Esophagus muscularis mucosa (tissue), 4 donors: ENCODE data around the gene CBX1. TPM values are rescaled to one million over a fixed set of nuclear protein-coding genes. Genes with fewer than 3 reads are reported as not detected.
A peak's percentile ranks its signal among the peaks of the same experiment; 100 is the strongest.

ENCODE experiments used
- DNase-seq: peaks from one replicate; pipeline ENCODE4 v3.0.0-alpha.2; 2017; ENCODE audit errors: extremely low spot score
- H3K27ac ChIP-seq, 4 donors: fragments of 200-600 bp; sonication (generic); replicated peaks in 1 of 4; 1 replicate in 3 of 4; 2 replicates in 1 of 4; pipeline ENCODE4 v1.5.1; 2016 to 2019; ENCODE audit warnings: mild to moderate bottlenecking in 1 of 4
- H3K27me3 ChIP-seq, 4 donors: fragments of 200-600 bp; sonication (generic); one replicate each; pipeline versions ENCODE4 v1.5.1 to v1.6.0; 2016 to 2019
- H3K36me3 ChIP-seq, 4 donors: fragments of 200-600 bp; sonication (generic); one replicate each; pipeline ENCODE4 v1.5.1; 2016 to 2019
- H3K4me1 ChIP-seq, 4 donors: fragments of 200-600 bp; sonication (generic); one replicate each; pipeline ENCODE4 v1.5.1; 2016 to 2019
- H3K4me3 ChIP-seq, 4 donors: fragments of 200-600 bp; sonication (generic); 1 replicate in 2 of 4; 2 replicates in 2 of 4; pipeline ENCODE4 v1.5.1; 2016 to 2019; ENCODE audit warnings: mild to moderate bottlenecking in 4 of 4, moderate library complexity in 1 of 4
- H3K9me3 ChIP-seq, 4 donors: fragments of 200-600 bp; sonication (generic); 1 replicate in 3 of 4; 2 replicates in 1 of 4; pipeline ENCODE4 v1.5.1; 2016 to 2019
- CTCF ChIP-seq, 3 experiments: fragments of 200-600 bp in 2 of 3; fragments of 450-650 bp in 1 of 3; sonication (generic) in 2 of 3; IDR thresholded peaks; one replicate each; pipeline ENCODE4 v1.5.1; 2017 to 2019; ENCODE audit warnings: antibody characterized with exemption in 3 of 3, mild to moderate bottlenecking in 2 of 3, moderate library complexity in 1 of 3
- EP300 ChIP-seq: sonication (generic); formaldehyde crosslinking; IDR thresholded peaks from one replicate; pipeline ENCODE4 v1.6.1; 2017; ENCODE audit warnings: antibody characterized with exemption
- POLR2A ChIP-seq: fragments of 450-650 bp; IDR thresholded peaks from one replicate; pipeline ENCODE4 v1.6.1; 2017; ENCODE audit warnings: antibody characterized with exemption, moderate library complexity, mild to moderate bottlenecking, low read depth
- POLR2AphosphoS5 ChIP-seq, 2 donors: sonication (generic); formaldehyde crosslinking; IDR thresholded peaks; one replicate each; pipeline ENCODE4 v1.6.1; 2017; ENCODE audit warnings: antibody characterized with exemption in 2 of 2
- WGBS: methylation state at CpG from one replicate; pipeline ENCODE4 v1.1.5; 2018; 5-methylcytosine and 5-hydroxymethylcytosine counted together
- intact Hi-C: fragments of 100-400 bp; cut with DNase I; formaldehyde crosslinking; loops from one replicate; pipeline ENCODE4 v1.15.1; 2023
- total RNA-seq, 4 donors: library from RNA; depleted of rRNA; stranded (reverse); fragments of >200 nt; gene quantifications; one replicate each; pipeline versions ENCODE4 v1.1.0 to v1.2.1, GENCODE V29; 2016

Gene CBX1
- total RNA-seq, 4 donors from 2014 or later: 32.1 to 59.5 (median 39.7) TPM

GRCh38 chr17:48107137-48108055 is 6.1 kb upstream of the CBX1 start, which contains the start of gene SNX11:
Gene SNX11 (plus strand): TSS chr17:48107766. CDS start chr17:48112044, 4,278 bp downstream.
- Histone ChIP-seq H3K36me3 (peaks cover 0 to 5% (median 0%) of the 10 kb centered on the region in 4 donors), H3K4me3 (peak within 1 kb of the TSS; percentile 63 to 93 (median 78)), H3K27me3 (no peaks in the 10 kb centered on the region), H3K9me3 (peaks cover 0 to 3% (median 0%) of the 10 kb centered on the region in 4 donors), H3K27ac (peak within 1 kb of the TSS; percentile 87 to 96 (median 92)), H3K4me1 (peaks cover 15 to 40% (median 35%) of the 10 kb centered on the region in 4 donors)
- under 1% methylated on average over 32 of the region's 64 CpGs for WGBS
- DNase-seq: peak; percentile 99
- TF ChIP-seq EP300: no peak
- TF ChIP-seq POLR2A: no peak
- peak; percentile 78 to 89 for TF ChIP-seq POLR2AphosphoS5 (IDR thresholded peaks at IDR 0.05)
- peak in 1 of 3 experiments; percentile 11 for TF ChIP-seq CTCF (IDR thresholded peaks at IDR 0.05)
- intact Hi-C loops: no loop called here

- 53% methylated on average over 13 of the region's 13 CpGs for WGBS
- no peak for TF ChIP-seq POLR2A
- TF ChIP-seq POLR2AphosphoS5 (IDR thresholded peaks at IDR 0.05): no peak
- no peak for TF ChIP-seq EP300
- TF ChIP-seq CTCF (IDR thresholded peaks at IDR 0.05): no peak
- no peak for DNase-seq
- Histone ChIP-seq H3K4me3 (peak overlapping the region; percentile 63 to 93 (median 78)), H3K27ac (peak overlapping the region; percentile 87 to 96 (median 92)), H3K4me1 (peaks cover 15 to 41% (median 35%) of the 10 kb centered on the region in 4 donors), H3K36me3 (no peaks in the 10 kb centered on the region), H3K9me3 (peaks cover 0 to 3% (median 0%) of the 10 kb centered on the region in 4 donors), H3K27me3 (no peaks in the 10 kb centered on the region)
- intact Hi-C loops: no loop called here
Observed at GRCh38 chr17:48106802-48107136, 5.5 kb upstream of the CBX1 start.

DNA sequence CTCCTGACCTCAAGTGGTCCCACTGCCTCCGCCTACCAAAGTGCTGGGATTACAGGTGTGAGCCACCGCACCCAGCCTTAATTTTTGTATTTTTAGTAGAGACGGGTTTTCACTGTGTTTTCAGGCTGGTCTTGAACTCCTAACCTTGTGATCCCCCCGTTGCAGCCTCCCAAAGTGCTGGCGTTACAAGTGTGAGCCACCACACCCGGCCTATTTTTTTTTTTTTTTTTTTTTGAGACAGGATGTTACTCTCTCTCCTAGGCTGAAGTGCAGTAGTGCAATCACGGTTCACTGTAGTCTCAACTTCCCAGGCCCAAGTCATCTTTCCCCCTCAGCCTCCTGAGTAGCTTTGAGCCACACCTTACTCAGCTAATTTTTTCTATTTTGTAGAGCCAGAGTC is 3.2 kb upstream of the CBX1 start:
- WGBS: 87% methylated on average over 7 of the region's 7 CpGs
- no peaks in the 10 kb centered on the region for H3K27me3 ChIP-seq
- H3K4me1 ChIP-seq: peaks cover 20 to 42% (median 36%) of the 10 kb centered on the region in 4 donors
- intact Hi-C loops: no loop called here
- TF ChIP-seq CTCF (IDR thresholded peaks at IDR 0.05): no peak
- TF ChIP-seq POLR2A: no peak
- TF ChIP-seq POLR2AphosphoS5 (IDR thresholded peaks at IDR 0.05): no peak
- TF ChIP-seq EP300: no peak
- no peak overlapping the region for H3K4me3 ChIP-seq
- no peak overlapping the region for H3K27ac ChIP-seq
- H3K36me3 ChIP-seq: no peaks in the 10 kb centered on the region
- no peak for DNase-seq
- peaks cover 0 to 3% (median 0%) of the 10 kb centered on the region in 4 donors for H3K9me3 ChIP-seq

DNA sequence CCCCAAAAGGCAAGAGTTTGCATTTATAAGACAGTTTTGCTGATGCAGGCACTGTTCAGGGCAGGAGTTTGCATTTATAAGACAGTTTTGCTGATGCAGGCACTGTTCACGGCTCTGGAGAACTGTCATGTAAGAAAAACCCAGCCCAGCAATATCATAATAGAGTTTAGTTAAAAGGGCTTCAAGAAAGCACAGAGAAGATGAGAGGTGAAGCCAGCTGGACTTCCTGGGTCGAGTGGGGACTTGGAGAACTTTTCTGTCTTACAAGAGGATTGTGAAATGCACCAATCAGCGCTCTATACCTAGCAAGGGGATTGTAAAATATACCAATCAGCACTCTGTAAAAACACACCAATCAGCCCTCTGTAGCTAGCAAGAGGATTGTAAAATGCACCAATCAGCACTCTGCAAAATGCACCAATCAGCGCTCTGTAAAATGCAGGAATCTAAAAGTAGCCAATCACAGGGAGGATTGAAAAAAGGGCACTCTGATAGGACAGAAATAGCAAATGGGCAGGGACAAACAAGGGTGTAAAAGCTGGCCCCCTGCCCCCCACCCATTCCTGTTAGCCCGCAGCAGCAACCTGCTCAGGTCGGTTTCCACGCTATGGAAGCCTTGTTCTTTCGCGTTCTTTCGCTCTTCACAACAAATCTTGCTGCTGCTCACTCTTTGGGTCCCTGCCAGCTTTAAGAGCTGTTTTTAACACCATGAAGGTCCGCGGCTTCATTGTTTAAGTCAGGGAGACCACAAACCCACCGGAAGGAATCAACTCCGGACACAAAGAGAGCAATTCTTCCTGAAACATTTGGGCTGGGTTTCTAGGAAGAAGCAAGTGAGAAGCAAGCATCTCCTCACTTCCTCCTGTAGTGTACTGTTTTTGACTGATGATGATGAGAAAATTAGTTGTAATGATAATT is 1.8 kb upstream of the CBX1 start:
- H3K27ac ChIP-seq: no peak overlapping the region
- WGBS: 75% methylated on average over 14 of the region's 14 CpGs
- DNase-seq: no peak
- no peak for TF ChIP-seq EP300
- no peak for TF ChIP-seq CTCF (IDR thresholded peaks at IDR 0.05)
- TF ChIP-seq POLR2AphosphoS5 (IDR thresholded peaks at IDR 0.05): no peak
- no peak for TF ChIP-seq POLR2A
- no peaks in the 10 kb centered on the region for H3K27me3 ChIP-seq
- H3K36me3 ChIP-seq: no peaks in the 10 kb centered on the region
- no peak overlapping the region for H3K4me3 ChIP-seq
- intact Hi-C loops: no loop called here
- peaks cover 11 to 39% (median 30%) of the 10 kb centered on the region in 4 donors for H3K4me1 ChIP-seq
- peaks cover 0 to 3% (median 0%) of the 10 kb centered on the region in 4 donors for H3K9me3 ChIP-seq
